HG03442 (cell line): ENCODE results near the gene IL17A.
"Not testable (repeated sequence)": the region's sequence is repeated elsewhere in the genome, so short reads cannot be mapped to it uniquely, and the experiment has no call there.

Experiments used
- ATAC-seq: cut with Tn5 transposase; IDR thresholded peaks from one replicate; pipeline ENCODE4 v1.9.1; 2021; ENCODE audit warnings: mild to moderate bottlenecking, moderate library complexity; ENCODE audit not compliant: unreplicated experiment

IL17A gene

GRCh38 chr6:52162940-52163908, 23.0 kb upstream of the IL17A start:
- ATAC-seq = peak; percentile 63

DNA sequence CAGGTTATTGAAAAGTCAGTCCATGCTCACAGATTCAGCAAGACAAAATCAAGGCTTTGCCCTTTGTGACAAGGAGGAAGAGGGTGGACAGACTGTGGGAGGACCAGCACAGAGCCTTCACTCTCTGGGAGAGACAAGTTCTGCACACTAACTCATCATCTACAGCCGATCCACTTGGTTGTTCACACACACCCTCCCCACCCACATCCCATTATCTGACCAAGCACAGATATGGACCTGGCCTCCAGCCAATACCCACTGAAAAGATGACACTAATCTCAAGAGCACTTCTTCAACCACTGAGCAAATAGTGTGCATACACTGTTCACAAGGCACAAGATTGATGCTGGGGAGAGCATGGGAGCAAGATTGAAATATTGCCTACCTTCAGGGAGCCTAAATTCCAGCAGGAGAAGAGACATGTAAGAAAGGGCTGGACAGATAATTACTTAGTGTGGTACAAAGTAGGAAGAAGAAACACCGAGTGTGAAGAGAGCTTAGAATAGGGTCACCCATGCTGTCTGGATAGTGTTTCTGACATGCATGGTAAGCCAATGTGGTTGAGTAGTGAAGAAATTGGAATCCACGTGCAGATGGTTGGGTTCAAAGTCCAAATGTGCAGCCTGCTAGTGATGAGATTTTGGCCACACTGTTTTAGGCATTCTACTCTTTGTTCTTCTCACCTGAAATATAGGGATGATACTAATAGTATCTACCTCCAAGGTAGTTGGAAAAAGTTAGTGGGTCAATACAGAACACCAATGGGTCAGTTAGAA, 21.7 kb upstream of the IL17A start:
- ATAC-seq = no peak

GRCh38 chr6:52167267-52167666, 18.9 kb upstream of the IL17A start:
- no peak for ATAC-seq

- not testable (repeated sequence) for ATAC-seq
Measured at GRCh38 chr6:52168351-52168750, 17.8 kb upstream of the IL17A start.

DNA sequence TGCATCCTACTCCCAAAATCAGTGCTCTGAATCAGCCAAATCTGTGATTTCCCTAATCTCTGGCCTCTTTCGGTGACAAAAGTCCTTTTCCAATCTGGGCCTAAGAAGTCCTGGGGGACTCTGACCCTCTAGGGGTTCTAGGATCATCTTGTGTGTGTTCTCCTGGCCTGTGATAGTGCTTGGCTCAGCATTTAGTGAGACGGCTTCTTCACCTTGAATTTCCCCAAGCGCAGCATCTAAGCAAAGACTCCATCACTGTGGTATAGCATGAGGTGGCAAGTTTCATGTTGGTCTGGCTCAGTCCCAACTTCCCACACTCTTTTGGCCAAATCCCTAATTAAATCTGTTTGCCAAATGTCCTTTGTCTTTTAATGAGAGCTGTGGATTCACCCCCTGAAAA, 12.1 kb upstream of the IL17A start:
- no peak for ATAC-seq

GRCh38 chr6:52176550-52176949, 9.6 kb upstream of the IL17A start:
- peak; percentile 76 for ATAC-seq

- no peak for ATAC-seq
Measured at GRCh38 chr6:52177961-52178360, 8.2 kb upstream of the IL17A start.

- ATAC-seq = peak; percentile 74
Measured at GRCh38 chr6:52180787-52181558, 5.2 kb upstream of the IL17A start.

- no peak for ATAC-seq
Measured at GRCh38 chr6:52183131-52183713, 3.0 kb upstream of the IL17A start.

GRCh38 chr6:52186480-52186879, 305 bp downstream of the IL17A start:
- peak; percentile 87 for ATAC-seq

- no peak for ATAC-seq
Measured at GRCh38 chr6:52187098-52187497, 923 bp downstream of the IL17A start.

DNA sequence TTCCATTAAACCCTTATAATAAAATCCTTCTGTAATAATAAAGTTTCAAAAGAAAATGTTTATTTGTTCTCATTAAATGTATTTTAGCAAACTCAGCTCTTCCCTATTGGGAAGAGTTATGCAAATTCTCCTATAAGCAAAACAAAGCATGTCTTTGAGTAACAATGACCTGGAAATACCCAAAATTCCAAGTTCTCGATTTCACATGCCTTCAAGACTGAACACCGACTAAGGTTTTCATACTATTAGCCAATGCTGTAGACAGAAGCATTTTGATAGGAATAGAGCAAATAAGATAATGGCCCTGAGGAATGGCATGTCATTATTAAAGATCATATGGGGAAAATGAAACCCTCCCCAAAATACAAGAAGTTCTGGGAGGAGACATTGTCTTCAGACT, 3.8 kb downstream of the IL17A start:
- ATAC-seq = no peak

DNA sequence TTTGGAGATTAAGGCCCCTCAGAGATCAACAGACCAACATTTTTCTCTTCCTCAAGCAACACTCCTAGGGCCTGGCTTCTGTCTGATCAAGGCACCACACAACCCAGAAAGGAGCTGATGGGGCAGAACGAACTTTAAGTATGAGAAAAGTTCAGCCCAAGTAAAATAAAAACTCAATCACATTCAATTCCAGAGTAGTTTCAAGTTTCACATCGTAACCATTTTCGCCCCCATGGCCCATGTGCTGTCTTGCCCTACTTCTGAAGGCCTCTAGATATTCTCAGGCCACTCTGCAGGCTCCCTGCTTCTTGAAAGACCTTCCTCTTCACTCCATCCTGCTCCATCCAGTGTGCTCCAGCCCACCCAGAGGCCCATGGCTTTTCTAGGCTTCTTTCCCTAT, 4.2 kb downstream of the IL17A start:
- no peak for ATAC-seq

- ATAC-seq = no peak
Measured at GRCh38 chr6:52191824-52192223, 5.6 kb downstream of the IL17A start.

GRCh38 chr6:52195886-52196285, 9.7 kb downstream of the IL17A start:
- no peak for ATAC-seq

DNA sequence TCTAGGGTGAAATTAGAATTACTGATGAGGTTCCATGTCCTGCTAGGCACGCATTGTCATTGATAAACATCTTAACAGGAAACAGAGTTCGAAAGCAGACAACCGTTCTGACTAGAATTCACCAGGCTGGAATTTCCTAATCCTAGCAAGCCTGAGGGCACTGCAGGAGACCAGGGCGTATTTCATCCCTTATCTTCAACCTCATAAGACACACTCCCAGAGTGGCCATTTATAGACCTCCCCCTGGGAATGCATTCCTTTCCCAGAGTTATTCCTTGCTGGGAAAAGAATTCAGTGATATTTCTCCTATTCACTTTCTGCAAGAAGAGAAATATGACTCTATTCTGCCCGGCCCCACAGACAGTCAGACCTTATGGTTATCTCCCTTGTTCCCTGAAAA, 13.9 kb downstream of the IL17A start:
- not testable (repeated sequence) for ATAC-seq

DNA sequence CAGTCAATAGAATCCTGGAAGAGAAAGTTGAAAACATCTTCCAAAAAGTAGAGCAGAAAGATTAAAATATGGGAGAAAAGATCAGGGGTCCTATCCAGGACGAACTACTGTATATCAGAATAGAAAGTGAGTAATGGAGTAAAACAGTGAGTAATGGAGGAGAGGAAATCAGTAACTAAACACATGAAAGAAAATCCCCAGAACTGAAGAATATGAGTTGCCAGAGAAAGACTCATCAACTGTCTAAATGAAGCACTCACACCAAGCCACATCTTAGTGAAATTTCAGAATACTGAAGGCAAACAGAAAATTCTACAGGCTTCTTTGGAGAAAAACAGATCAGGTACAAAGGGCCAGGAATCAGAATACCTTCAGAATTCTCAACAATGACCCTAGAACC, 14.9 kb downstream of the IL17A start:
- ATAC-seq = no peak

DNA sequence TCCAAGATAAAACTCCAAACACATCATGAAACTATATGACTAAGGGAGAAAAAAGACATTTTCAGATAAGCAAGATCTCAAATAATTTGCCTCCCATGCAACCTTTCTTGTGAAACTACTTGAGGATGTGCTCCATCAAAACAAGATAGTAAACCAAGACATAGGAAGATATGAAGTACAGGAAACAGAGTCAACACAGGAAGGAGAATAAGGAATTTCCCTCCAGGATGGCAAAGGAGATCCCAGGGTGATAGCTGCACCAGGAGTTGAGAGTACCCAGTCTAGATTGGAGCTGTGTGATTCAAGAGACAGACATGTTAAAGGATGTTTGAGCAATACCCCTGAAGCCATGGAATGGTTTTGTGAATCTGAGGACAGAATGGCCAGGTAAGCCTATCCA, 15.3 kb downstream of the IL17A start:
- ATAC-seq = no peak

- no peak for ATAC-seq
Measured at GRCh38 chr6:52207066-52207465, 20.9 kb downstream of the IL17A start.

DNA sequence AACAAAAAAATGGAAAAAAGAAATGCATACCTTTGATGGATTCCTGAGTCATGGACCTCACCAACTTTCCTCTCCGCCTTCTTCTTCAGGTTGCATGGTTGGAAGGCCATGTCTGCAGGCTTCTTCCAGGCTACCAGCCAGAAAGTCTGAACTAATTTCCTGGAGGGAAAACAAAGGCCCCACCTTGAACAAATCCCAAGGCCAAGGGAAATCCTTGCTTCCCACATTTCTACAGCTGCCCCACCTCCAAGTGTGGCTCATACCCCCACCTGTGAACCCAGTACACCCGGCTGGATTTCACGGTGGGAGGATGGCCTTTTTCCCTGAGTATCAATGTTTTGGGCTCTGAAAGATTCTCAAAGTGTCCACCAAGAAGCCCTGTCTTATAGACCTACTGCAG, 22.4 kb downstream of the IL17A start:
- no peak for ATAC-seq

DNA sequence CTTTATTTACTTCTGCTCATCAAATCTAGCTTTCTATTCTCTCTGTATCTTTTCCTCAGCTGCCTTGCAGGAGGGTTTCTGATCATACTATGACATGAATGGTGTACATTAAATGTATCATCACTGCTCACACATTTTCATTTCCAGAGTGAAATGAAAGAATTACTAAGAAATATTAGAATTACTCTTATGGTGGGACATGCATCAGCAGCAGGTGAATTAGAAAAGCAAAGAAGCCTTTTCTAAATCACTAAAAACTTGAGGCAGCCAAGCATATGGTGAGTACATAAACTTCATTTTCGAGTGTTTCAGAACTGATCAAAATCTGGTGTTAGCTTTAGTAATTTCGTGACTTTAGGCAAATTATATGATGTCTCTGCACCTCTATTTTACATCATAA, 23.6 kb downstream of the IL17A start:
- ATAC-seq = peak; percentile 36
